A549 treated with CpdA at 1 μM for 4 hours (cell line): ENCODE data around the gene OR4D1. TPM values are rescaled to one million over a fixed set of nuclear protein-coding genes. Genes with fewer than 3 reads are reported as not detected.

Source experiments
- total RNA-seq: library from RNA; stranded (reverse); fragments of 200-300 nt; extraction: Qiagen RNA extraction; gene quantifications from 5 replicates; pipeline ENCODE4 v1.2.3, GENCODE V29; 2022; ENCODE audit warnings: low read depth

Gene OR4D1
- total RNA-seq, result 0.01 to 0.03 TPM in 2 of 5 replicates, not detected in the others

GRCh38 chr17:58147930-58148434, at the start of gene OR4D1:
TSS of gene OR4D1 (plus strand) at chr17:58148384. CDS start at chr17:58155154, 6,770 bp downstream.

GRCh38 chr17:58166682-58167081, 18.5 kb downstream of the OR4D1 start, which contains the start of gene OR4D2:
TSS of gene OR4D2 (plus strand) at chr17:58166982. CDS start at chr17:58169656, 2,674 bp downstream.

GRCh38 chr17:58192612-58193011, 44.4 kb downstream of the OR4D1 start, which contains the start of gene EPX:
TSS of gene EPX (plus strand) at chr17:58192726. CDS start at chr17:58192847, 121 bp downstream.

Other genes with a start within 250 kb of the OR4D1 start
- gene CUEDC1, start 193.0 kb upstream of the OR4D1 start, total RNA-seq, result 47.4 to 55.3 TPM (median 51.3 TPM) in 5 replicates
- gene VEZF1, start 160.1 kb upstream of the OR4D1 start, total RNA-seq, result 38.2 to 44.4 TPM (median 42.6 TPM) in 5 replicates
- gene SRSF1, start 141.1 kb upstream of the OR4D1 start, total RNA-seq, result 257 to 295 TPM (median 264 TPM) in 5 replicates
- 20.0 to 23.6 TPM (median 22.9 TPM) in 5 replicates for gene DYNLL2, start 65.0 kb upstream of the OR4D1 start, total RNA-seq
- gene OR4D2, start 18.6 kb downstream of the OR4D1 start, total RNA-seq, result not detected in 5 replicates
- not detected in 5 replicates for gene EPX, start 44.3 kb downstream of the OR4D1 start, total RNA-seq
- gene MKS1, start 70.9 kb downstream of the OR4D1 start, total RNA-seq, result 9.4 to 12.3 TPM (median 12.1 TPM) in 5 replicates
- gene LPO, start 90.2 kb downstream of the OR4D1 start, total RNA-seq, result not detected in 5 replicates
- gene MPO, start 132.6 kb downstream of the OR4D1 start, total RNA-seq, result not detected in 5 replicates
- gene TSPOAP1, start 180.4 kb downstream of the OR4D1 start, total RNA-seq, result not detected in 5 replicates
- gene SUPT4H1, start 203.8 kb downstream of the OR4D1 start, total RNA-seq, result 92.6 to 176 TPM (median 152 TPM) in 5 replicates